Liver (tissue), 9 donors: ENCODE data around the gene SATB2. TPM values are rescaled to one million over a fixed set of nuclear protein-coding genes. Genes with fewer than 3 reads are reported as not detected.

ENCODE experiments used
- DNase-seq: peaks from one replicate; pipeline ENCODE4 v3.0.0-alpha.2; 2017; ENCODE audit warnings: low spot score
- H3K27ac ChIP-seq, 2 donors: one replicate each; pipeline ENCODE4 v1.7.0; 2013; ENCODE audit warnings: inconsistent platforms in 2 of 2, low read length in 2 of 2, control low read depth in 1 of 2, low read depth in 1 of 2, mild to moderate bottlenecking in 1 of 2
- H3K27me3 ChIP-seq, 4 donors: one replicate each; pipeline versions ENCODE4 v1.6.1 to v1.7.0; 2013; ENCODE audit warnings: low read length in 3 of 4, inconsistent platforms in 1 of 4, mild to moderate bottlenecking in 1 of 4, moderate library complexity in 1 of 4; ENCODE audit not compliant: control insufficient read depth in 4 of 4, insufficient read depth in 4 of 4
- H3K36me3 ChIP-seq, 4 donors: one replicate each; pipeline versions ENCODE4 v1.6.1 to v1.7.0; 2013; ENCODE audit warnings: low read length in 3 of 4, mild to moderate bottlenecking in 3 of 4, low read depth in 1 of 4, moderate library complexity in 1 of 4; ENCODE audit not compliant: control insufficient read depth in 4 of 4, insufficient read depth in 3 of 4
- H3K4me1 ChIP-seq, 4 donors: one replicate each; pipeline versions ENCODE4 v1.6.1 to v1.7.0; 2013; ENCODE audit warnings: low read length in 3 of 4, mild to moderate bottlenecking in 3 of 4, moderate library complexity in 1 of 4; ENCODE audit not compliant: control insufficient read depth in 4 of 4, insufficient read depth in 4 of 4
- H3K4me3 ChIP-seq, 3 donors: one replicate each; pipeline versions ENCODE4 v1.6.1 to v1.7.0; 2013; ENCODE audit warnings: low read length in 3 of 3, control low read depth in 1 of 3, low read depth in 1 of 3, mild to moderate bottlenecking in 1 of 3
- H3K9ac ChIP-seq, 2 donors: one replicate each; pipeline ENCODE4 v1.7.0; 2013; ENCODE audit warnings: low read length in 2 of 2, mild to moderate bottlenecking in 2 of 2, moderate library complexity in 2 of 2, control low read depth in 1 of 2, low read depth in 1 of 2
- H3K9me3 ChIP-seq, 4 donors: one replicate each; pipeline versions ENCODE4 v1.6.1 to v1.7.0; 2013; ENCODE audit warnings: low read length in 3 of 4; ENCODE audit not compliant: control insufficient read depth in 4 of 4
- ATF3 ChIP-seq: IDR thresholded peaks from 2 replicates; pipeline ENCODE4 v1.6.1; 2016; ENCODE audit warnings: antibody characterized with exemption
- CTCF ChIP-seq: fragments of 150-350 bp; IDR thresholded peaks from 2 replicates; pipeline ENCODE4 v1.5.1; 2017; ENCODE audit warnings: improper control_type of control experiment, low read depth, low read length; ENCODE audit not compliant: missing input control
- EGR1 ChIP-seq, 2 donors: IDR thresholded peaks; 2 replicates each; pipeline ENCODE4 v1.6.1; 2016 to 2018; ENCODE audit warnings: antibody characterized with exemption in 2 of 2, low read depth in 2 of 2
- FOXA1 ChIP-seq: IDR thresholded peaks from 2 replicates; pipeline ENCODE4 v1.6.1; 2016; ENCODE audit warnings: antibody characterized with exemption
- FOXA2 ChIP-seq: IDR thresholded peaks from 2 replicates; pipeline ENCODE4 v1.6.1; 2016; ENCODE audit warnings: antibody characterized with exemption
- GABPA ChIP-seq, 2 donors: IDR thresholded peaks in 1 of 2; conservative IDR thresholded peaks in 1 of 2; 2 replicates each; pipeline ENCODE4 v1.6.1; 2016; ENCODE audit warnings: antibody characterized with exemption in 2 of 2, mild to moderate bottlenecking in 1 of 2, moderate library complexity in 1 of 2
- HNF4A ChIP-seq, 2 donors: conservative IDR thresholded peaks; 2 replicates each; pipeline ENCODE4 v1.6.1; 2016; ENCODE audit warnings: antibody characterized with exemption in 2 of 2, mild to moderate bottlenecking in 2 of 2
- HNF4G ChIP-seq: IDR thresholded peaks from 2 replicates; pipeline ENCODE4 v1.6.1; 2016; ENCODE audit warnings: antibody characterized with exemption
- JUND ChIP-seq, 2 donors: IDR thresholded peaks; 2 replicates each; pipeline ENCODE4 v1.6.1; 2016; ENCODE audit warnings: antibody characterized with exemption in 2 of 2
- MAX ChIP-seq: IDR thresholded peaks from 2 replicates; pipeline ENCODE4 v1.6.1; 2016; ENCODE audit warnings: antibody characterized with exemption
- NR2F2 ChIP-seq: IDR thresholded peaks from 2 replicates; pipeline ENCODE4 v1.6.1; 2016; ENCODE audit warnings: antibody characterized with exemption
- RAD21 ChIP-seq, 2 donors: IDR thresholded peaks; 2 replicates each; pipeline ENCODE4 v1.6.1; 2016; ENCODE audit warnings: antibody characterized with exemption in 2 of 2, mild to moderate bottlenecking in 2 of 2
- REST ChIP-seq: IDR thresholded peaks from 2 replicates; pipeline ENCODE4 v1.6.1; 2016; ENCODE audit warnings: antibody characterized with exemption, mild to moderate bottlenecking
- RXRA ChIP-seq, 2 donors: IDR thresholded peaks; 2 replicates each; pipeline ENCODE4 v1.6.1; 2017 to 2018; ENCODE audit warnings: antibody characterized with exemption in 2 of 2, mild to moderate bottlenecking in 1 of 2
- TAF1 ChIP-seq: conservative IDR thresholded peaks from 2 replicates; pipeline ENCODE4 v1.6.1; 2016; ENCODE audit warnings: antibody characterized with exemption, mild to moderate bottlenecking
- YY1 ChIP-seq: IDR thresholded peaks from 2 replicates; pipeline ENCODE4 v1.6.1; 2016; ENCODE audit warnings: antibody characterized with exemption, mild to moderate bottlenecking
- WGBS: extraction: QIAGEN DNeasy Blood & Tissue Kit; methylation state at CpG from one replicate; pipeline ENCODE4 v1.1.7; 2013; 5-methylcytosine and 5-hydroxymethylcytosine counted together
- polyA plus RNA-seq, 2 donors: library from polyadenylated mRNA; stranded (reverse) in 1 of 2; unstranded in 1 of 2; fragments of 200-250 nt in 1 of 2; fragments of >200 nt in 1 of 2; fragmentation: Nextera tagmentation in 1 of 2; extraction: Ambion mirVana in 1 of 2; gene quantifications; one replicate each; pipeline versions ENCODE4 v1.2.1 to v1.2.3, GENCODE V29; 2013 to 2015
- total RNA-seq, 2 donors: library from RNA; depleted of rRNA; stranded (reverse); fragments of >200 nt; gene quantifications; one replicate each; pipeline ENCODE4 v1.2.3, GENCODE V29; 2014
- TF ChIP-seq, protein P1 (sequence below): IDR thresholded peaks from 2 replicates; pipeline ENCODE4 v1.6.1; 2016; ENCODE audit warnings: antibody characterized with exemption
- donor health status: healthy.
- donor health status: healthy.
- donor health status: healthy.
- donor health status: healthy.
- donor health status: healthy.

Gene SATB2
- total and polyA plus RNA-seq, 4 donors: 0.19 to 2.3 (median 0.91) TPM

GRCh38 chr2:199434555-199434954 lies 23.2 kb downstream of the SATB2 start:
- Histone ChIP-seq H3K9me3 (no peaks in the 10 kb centered on the region), H3K9ac (no peak overlapping the region), H3K4me1 (no peaks in the 10 kb centered on the region), H3K4me3 (no peak overlapping the region), H3K27me3 (no peaks in the 10 kb centered on the region), H3K36me3 (no peaks in the 10 kb centered on the region), H3K27ac (no peak overlapping the region)
- no peak for TF ChIP-seq MAX
- no peak for TF ChIP-seq HNF4A (conservative IDR thresholded peaks at IDR 0.05)
- TF ChIP-seq REST: no peak
- TF ChIP-seq HNF4G: no peak
- TF ChIP-seq NR2F2: no peak
- no peak for TF ChIP-seq FOXA2
- no peak for TF ChIP-seq RAD21 (IDR thresholded peaks at IDR 0.05)
- no peak for TF ChIP-seq CTCF
- no peak for TF ChIP-seq JUND (IDR thresholded peaks at IDR 0.05)
- TF ChIP-seq RXRA (IDR thresholded peaks at IDR 0.05): no peak
- TF ChIP-seq EGR1 (IDR thresholded peaks at IDR 0.05; ENCODE audit: low read depth in 2 of 2): no peak
- no peak for TF ChIP-seq FOXA1
- TF ChIP-seq ATF3: no peak
- TF ChIP-seq YY1: no peak
- DNase-seq: no peak
- 88% methylated on average over 1 of the region's 1 CpG for WGBS

- H3K9ac ChIP-seq: no peak overlapping the region
- no peak overlapping the region for H3K27ac ChIP-seq
- H3K4me3 ChIP-seq: no peak overlapping the region
- 92% methylated on average over 11 of the region's 11 CpGs for WGBS
- no peak for DNase-seq
- no peaks in the 10 kb centered on the region for H3K9me3 ChIP-seq
- no peaks in the 10 kb centered on the region for H3K36me3 ChIP-seq
- no peaks in the 10 kb centered on the region for H3K27me3 ChIP-seq
- H3K4me1 ChIP-seq: no peaks in the 10 kb centered on the region
- TF ChIP-seq CTCF (no peak), HNF4A (conservative IDR thresholded peaks at IDR 0.05) (no peak), RXRA (IDR thresholded peaks at IDR 0.05) (no peak), REST (no peak), EGR1 (IDR thresholded peaks at IDR 0.05; ENCODE audit: low read depth in 2 of 2) (no peak), YY1 (no peak), RAD21 (IDR thresholded peaks at IDR 0.05) (no peak), TAF1 (no peak), JUND (IDR thresholded peaks at IDR 0.05) (no peak), GABPA (IDR thresholded peaks at IDR 0.05 in 1 of 2, conservative IDR thresholded peaks at IDR 0.05 in 1 of 2) (no peak), FOXA2 (no peak)
- TF ChIP-seq, protein P1, sequence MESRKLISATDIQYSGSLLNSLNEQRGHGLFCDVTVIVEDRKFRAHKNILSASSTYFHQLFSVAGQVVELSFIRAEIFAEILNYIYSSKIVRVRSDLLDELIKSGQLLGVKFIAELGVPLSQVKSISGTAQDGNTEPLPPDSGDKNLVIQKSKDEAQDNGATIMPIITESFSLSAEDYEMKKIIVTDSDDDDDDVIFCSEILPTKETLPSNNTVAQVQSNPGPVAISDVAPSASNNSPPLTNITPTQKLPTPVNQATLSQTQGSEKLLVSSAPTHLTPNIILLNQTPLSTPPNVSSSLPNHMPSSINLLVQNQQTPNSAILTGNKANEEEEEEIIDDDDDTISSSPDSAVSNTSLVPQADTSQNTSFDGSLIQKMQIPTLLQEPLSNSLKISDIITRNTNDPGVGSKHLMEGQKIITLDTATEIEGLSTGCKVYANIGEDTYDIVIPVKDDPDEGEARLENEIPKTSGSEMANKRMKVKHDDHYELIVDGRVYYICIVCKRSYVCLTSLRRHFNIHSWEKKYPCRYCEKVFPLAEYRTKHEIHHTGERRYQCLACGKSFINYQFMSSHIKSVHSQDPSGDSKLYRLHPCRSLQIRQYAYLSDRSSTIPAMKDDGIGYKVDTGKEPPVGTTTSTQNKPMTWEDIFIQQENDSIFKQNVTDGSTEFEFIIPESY: no peak
Measured at GRCh38 chr2:199433204-199433832, 24.4 kb downstream of the SATB2 start.
